ENCODE measurements around the gene PRR22. TPM values are rescaled to one million over a fixed set of nuclear protein-coding genes. Genes with fewer than 3 reads are reported as not detected.

The PRR22 gene
- total RNA-seq, 1 experiment from 2014 or later, result 5.6 TPM

DNA sequence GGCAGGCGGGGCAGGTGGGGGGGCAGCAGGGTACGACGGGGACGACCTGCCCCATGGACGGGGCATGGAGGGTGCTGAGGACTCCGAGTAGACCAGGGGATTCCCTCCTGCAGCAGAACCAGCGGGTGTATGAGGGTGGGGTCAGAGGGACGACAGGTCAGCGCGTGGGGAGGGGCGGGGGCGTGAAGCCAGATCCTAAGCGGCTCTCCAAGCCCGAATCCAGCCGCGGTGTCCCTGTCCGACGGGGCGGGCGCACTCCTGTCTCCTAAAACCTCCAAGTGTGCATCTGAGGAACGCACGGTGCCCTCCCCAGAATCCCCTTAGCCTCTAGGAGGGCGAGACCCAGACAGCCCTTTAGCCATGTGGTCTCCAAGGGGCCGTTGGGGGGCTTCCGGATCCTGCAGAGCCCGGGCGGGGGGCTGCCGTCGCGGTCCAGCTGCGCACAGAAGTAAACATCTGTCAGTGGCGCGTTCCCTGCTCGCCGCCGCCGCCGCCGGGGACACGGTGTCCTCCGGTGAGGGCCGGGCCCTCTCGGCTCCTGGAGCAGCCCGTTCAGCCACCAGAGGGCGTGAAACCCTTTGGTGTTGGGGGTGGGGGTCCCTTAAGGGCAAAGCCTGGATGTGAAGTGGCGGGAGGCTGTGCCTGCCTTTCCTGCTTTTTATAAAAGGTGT lies 21.1 kb upstream of the PRR22 start:
- TF ChIP-seq EZH2 (IDR thresholded peaks at IDR 0.05; ENCODE audit: low read length, unreplicated experiment), result no peak
- TF ChIP-seq, protein P1, sequence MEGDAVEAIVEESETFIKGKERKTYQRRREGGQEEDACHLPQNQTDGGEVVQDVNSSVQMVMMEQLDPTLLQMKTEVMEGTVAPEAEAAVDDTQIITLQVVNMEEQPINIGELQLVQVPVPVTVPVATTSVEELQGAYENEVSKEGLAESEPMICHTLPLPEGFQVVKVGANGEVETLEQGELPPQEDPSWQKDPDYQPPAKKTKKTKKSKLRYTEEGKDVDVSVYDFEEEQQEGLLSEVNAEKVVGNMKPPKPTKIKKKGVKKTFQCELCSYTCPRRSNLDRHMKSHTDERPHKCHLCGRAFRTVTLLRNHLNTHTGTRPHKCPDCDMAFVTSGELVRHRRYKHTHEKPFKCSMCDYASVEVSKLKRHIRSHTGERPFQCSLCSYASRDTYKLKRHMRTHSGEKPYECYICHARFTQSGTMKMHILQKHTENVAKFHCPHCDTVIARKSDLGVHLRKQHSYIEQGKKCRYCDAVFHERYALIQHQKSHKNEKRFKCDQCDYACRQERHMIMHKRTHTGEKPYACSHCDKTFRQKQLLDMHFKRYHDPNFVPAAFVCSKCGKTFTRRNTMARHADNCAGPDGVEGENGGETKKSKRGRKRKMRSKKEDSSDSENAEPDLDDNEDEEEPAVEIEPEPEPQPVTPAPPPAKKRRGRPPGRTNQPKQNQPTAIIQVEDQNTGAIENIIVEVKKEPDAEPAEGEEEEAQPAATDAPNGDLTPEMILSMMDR (conservative IDR thresholded peaks at IDR 0.05; ENCODE audit: low read depth, low read length), result peak; percentile 96
- no peak for TF ChIP-seq EZH2phosphoT487 (IDR thresholded peaks at IDR 0.05; ENCODE audit: borderline replicate concordance, low read length)
- ChIA-PET POLR2A (ENCODE audit: unreplicated experiment) (no interaction called here), CTCF (no interaction called here)
- H3K4me3 ChIP-seq (ENCODE audit: low read length), result peak overlapping the region; percentile 51
- ATAC-seq (peak; percentile 51), DNase-seq (peak; percentile 82)
- H3F3A ChIP-seq (ENCODE audit: low read length, unreplicated experiment), result no peaks in the 10 kb centered on the region
- H3K9me2 ChIP-seq (replicated peaks; ENCODE audit: low read length), result no peaks in the 10 kb centered on the region
- H3K9ac ChIP-seq (ENCODE audit: low read length), result no peak overlapping the region
- H3K27ac ChIP-seq (ENCODE audit: low read length), result no peak overlapping the region
- no peaks in the 10 kb centered on the region for H3K27me3 ChIP-seq (ENCODE audit: low read length)
- H3K9me3 ChIP-seq (ENCODE audit: low read length), result no peaks in the 10 kb centered on the region
- peak overlapping the region; percentile 60 for H2AFZ ChIP-seq (ENCODE audit: low read length)
- peak overlapping the region; percentile 66 for H3K4me2 ChIP-seq (ENCODE audit: low read length)
- intact Hi-C loops (cut with micrococcal nuclease), result loop anchor here (2.0 kb wide), 1 partner anchor 87 kb away; no protein-coding TSS in a partner anchor
- H4K20me1 ChIP-seq (ENCODE audit: low read length), result no peaks in the 10 kb centered on the region
- no TSS peak for BruUV-seq (replicated peaks)
- H3K4me1 ChIP-seq (ENCODE audit: insufficient read depth, low read length), result peaks cover 12% of the 10 kb centered on the region
- H3K79me2 ChIP-seq (ENCODE audit: low read length), result no peaks in the 10 kb centered on the region
- H3K36me3 ChIP-seq (ENCODE audit: low read depth, low read length), result no peaks in the 10 kb centered on the region

DNA sequence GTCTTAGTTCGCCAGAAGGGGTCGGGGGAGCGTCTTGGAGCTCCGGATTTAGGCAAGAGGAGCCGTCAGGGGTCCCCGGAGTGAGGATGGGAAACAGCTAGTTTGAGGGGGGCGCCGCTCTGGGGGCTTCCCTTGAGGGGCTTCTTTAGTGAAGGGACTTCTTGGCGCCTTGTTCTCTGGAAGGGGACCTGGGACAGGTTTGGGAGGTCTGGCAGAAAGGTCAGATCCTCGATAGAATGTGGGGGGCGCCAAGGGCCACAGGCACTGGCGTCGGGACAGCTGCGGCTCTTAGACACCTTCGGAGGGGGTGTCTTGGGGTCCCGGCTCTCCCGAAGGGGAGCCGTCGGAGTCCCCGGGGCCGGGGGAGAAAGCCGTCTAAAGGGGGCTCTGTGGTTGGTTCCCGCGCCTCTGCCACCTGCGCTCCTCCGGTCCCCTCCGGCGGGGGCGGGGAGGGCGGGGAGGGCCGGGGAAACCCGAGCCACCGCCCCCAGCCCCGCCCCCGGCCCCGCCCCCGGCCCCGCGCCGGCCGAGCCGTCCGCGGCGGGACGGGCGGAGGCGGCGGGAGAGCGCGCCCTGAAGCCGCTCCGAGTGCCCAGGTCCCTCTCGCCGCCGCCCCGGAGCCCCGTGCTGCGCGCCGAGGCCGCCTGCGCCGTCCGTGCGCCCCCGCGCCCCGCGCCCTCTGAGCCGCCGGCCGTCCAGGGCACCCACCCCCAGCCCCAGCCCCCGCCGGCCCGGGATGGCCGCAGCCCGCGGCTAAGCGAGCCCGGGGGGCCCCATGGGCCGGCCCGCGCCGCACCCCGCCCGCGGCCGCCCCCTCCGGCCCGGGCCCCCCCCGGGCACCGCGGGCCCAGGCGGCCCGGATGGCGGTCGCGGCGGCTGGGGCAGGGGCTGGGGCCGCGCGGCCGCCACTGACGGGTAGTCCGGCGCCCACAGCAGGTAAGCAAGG lies 20.2 kb upstream of the PRR22 start, which contains the start of gene NRTN:
NRTN (plus strand) TSS at position 552 of the 946 bp plus-strand sequence. CDS start 19,099 bp downstream, outside the sequence.
- H3K27me3 ChIP-seq (ENCODE audit: low read length), result no peaks in the 10 kb centered on the region
- POLR2A ChIA-PET (ENCODE audit: unreplicated experiment), result interaction anchor here (0.6 kb wide), 2 partner anchors 19 to 293 kb away, joined by 3 read pairs; no protein-coding TSS in a partner anchor
- no peak within 1 kb of the TSS for H3K27ac ChIP-seq (ENCODE audit: low read length)
- no peaks in the 10 kb centered on the region for H3K36me3 ChIP-seq (ENCODE audit: low read depth, low read length)
- H3K4me2 ChIP-seq (ENCODE audit: low read length), result peak within 1 kb of the TSS; percentile 85
- CTCF ChIA-PET, result interaction anchor here (0.5 to 1.7 kb wide), 15 partner anchors 10 to 1573 kb away, joined by 3 to 27 read pairs (median 7); partner anchors contain the start of genes CAPS, NDUFA11 and VMAC
- no peaks in the 10 kb centered on the region for H4K20me1 ChIP-seq (ENCODE audit: low read length)
- H3F3A ChIP-seq (ENCODE audit: low read length, unreplicated experiment), result no peaks in the 10 kb centered on the region
- H3K9me3 ChIP-seq (ENCODE audit: low read length), result no peaks in the 10 kb centered on the region
- DNase-seq, result peak; percentile 57
- H3K4me3 ChIP-seq (ENCODE audit: low read length), result peak within 1 kb of the TSS; percentile 58
- peaks cover 12% of the 10 kb centered on the region for H3K4me1 ChIP-seq (ENCODE audit: insufficient read depth, low read length)
- intact Hi-C loops (cut with micrococcal nuclease), result loop anchor here (2.0 to 5.0 kb wide), 2 partner anchors 88 to 218 kb away; no protein-coding TSS in a partner anchor
- TF ChIP-seq EZH2phosphoT487 (IDR thresholded peaks at IDR 0.05; ENCODE audit: borderline replicate concordance, low read length) (no peak), EZH2 (IDR thresholded peaks at IDR 0.05; ENCODE audit: low read length, unreplicated experiment) (no peak)
- TF ChIP-seq, protein P1 (conservative IDR thresholded peaks at IDR 0.05; ENCODE audit: low read depth, low read length), result no peak
- H3K79me2 ChIP-seq (ENCODE audit: low read length), result no peaks in the 10 kb centered on the region
- no peaks in the 10 kb centered on the region for H3K9me2 ChIP-seq (replicated peaks; ENCODE audit: low read length)
- H2AFZ ChIP-seq (ENCODE audit: low read length), result peak within 1 kb of the TSS; percentile 90
- ATAC-seq, result peak; percentile 26
- no TSS peak for BruUV-seq (replicated peaks)
- 0 out of 2 replicates have a peak within 1 kb of the TSS, but pooled peaks have one; percentile 44 for H3K9ac ChIP-seq (ENCODE audit: low read length)
